ENCODE measurements around the gene VPS13C. TPM values are rescaled to one million over a fixed set of nuclear protein-coding genes. Genes with fewer than 3 reads are reported as not detected.

VPS13C gene
- total and polyA plus RNA-seq, 2 experiments from 2014 or later: 10.2 to 20.5 TPM

DNA sequence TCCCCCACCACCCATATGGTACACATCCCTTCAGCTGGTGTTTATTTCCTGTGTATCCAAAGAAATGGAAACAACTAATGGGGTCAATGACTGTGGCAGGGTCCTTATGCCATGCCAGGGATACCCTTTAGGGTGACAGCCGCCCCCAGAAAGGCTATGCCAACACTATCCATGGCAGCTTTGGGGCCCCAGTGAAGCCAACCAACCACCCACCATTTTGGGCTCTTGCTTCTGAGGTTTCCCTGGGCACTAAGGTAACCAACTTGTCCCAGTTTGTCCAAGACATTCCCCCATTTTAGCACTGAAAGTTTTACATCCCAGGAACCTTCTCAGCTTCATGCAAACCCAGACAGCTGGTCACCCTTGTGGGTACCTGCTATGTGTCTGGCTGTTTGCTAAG lies 233.1 kb downstream of the VPS13C start (continued):
- TF ChIP-seq ZNF462 (CRISPR knock-in tag; IDR thresholded peaks at IDR 0.05) (no peak), CTCF (conservative IDR thresholded peaks at IDR 0.05; ENCODE audit: low read depth in 2 of 2) (no peak), ZNF114 (CRISPR knock-in tag; IDR thresholded peaks at IDR 0.05) (no peak), ZNF331 (CRISPR knock-in tag; IDR thresholded peaks at IDR 0.05; ENCODE audit: low read depth) (no peak), ETS1 (IDR thresholded peaks at IDR 0.05) (no peak), EZH2phosphoT487 (IDR thresholded peaks at IDR 0.05; ENCODE audit: unreplicated experiment) (no peak), EZH2 (IDR thresholded peaks at IDR 0.05; ENCODE audit: low read depth, unreplicated experiment) (no peak), POLR2AphosphoS5 (IDR thresholded peaks at IDR 0.05; ENCODE audit: low read depth) (no peak), JUNB (IDR thresholded peaks at IDR 0.05; ENCODE audit: unreplicated experiment) (no peak), STAT1 (IDR thresholded peaks at IDR 0.05; ENCODE audit: unreplicated experiment) (no peak)

All from GM23338 (cell line).